ENCODE data around the gene MAPK8IP2.

DNA sequence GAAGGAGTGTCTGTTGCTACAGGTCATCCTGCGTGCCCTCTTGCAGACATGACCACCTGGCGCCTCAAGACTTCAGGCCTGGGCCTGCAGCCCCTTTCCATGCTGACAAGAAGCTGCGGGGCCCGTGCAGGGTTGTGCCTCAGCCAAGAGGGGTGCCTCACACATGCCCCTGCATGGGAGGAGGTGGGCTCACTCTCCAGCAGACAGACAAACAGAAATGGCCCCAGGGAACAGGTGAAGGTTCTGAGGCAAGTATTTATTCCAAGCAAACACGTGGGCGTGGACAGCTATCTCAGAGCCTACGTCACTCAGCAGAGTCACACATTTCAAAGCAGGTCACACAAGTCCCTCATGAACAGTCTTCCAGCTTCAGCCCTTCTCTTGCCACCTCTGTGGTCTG is 32.0 kb upstream of the MAPK8IP2 start:
- no peak for TF ChIP-seq CTCF (conservative IDR thresholded peaks at IDR 0.05 in 1 of 2, IDR thresholded peaks at IDR 0.05 in 1 of 2; ENCODE audit: low read depth in 1 of 2, low read length in 2 of 2)
- TF ChIP-seq EZH2 (IDR thresholded peaks at IDR 0.05; ENCODE audit: low read length, missing control alignments): no peak
